Measurements from ENCODE around the gene CYP1A1. TPM values are rescaled to one million over a fixed set of nuclear protein-coding genes. Genes with fewer than 3 reads are reported as not detected.

Gene CYP1A1
- total RNA-seq, 4 donors from 2014 or later, result 0.18 to 1.1 TPM; not detected in 2

DNA sequence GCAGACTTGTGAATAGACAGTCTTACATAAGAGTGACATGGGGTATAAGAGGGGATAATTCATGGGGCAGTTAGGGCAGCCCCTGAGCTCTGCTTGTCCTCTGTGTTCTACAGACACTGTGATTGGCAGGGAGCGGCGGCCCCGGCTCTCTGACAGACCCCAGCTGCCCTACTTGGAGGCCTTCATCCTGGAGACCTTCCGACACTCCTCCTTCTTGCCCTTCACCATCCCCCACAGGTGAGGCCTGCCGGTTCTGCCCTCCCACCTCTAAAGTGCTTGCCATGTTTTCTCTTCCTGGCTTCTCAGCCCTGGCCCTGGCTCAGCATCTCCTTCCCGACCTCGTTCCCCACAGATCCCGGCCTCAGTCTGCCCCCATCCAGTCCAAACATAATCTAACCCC, 26.7 kb upstream of the CYP1A1 start:
- no peak for TF ChIP-seq POLR2A (IDR thresholded peaks at IDR 0.05)
- TF ChIP-seq, protein P1, sequence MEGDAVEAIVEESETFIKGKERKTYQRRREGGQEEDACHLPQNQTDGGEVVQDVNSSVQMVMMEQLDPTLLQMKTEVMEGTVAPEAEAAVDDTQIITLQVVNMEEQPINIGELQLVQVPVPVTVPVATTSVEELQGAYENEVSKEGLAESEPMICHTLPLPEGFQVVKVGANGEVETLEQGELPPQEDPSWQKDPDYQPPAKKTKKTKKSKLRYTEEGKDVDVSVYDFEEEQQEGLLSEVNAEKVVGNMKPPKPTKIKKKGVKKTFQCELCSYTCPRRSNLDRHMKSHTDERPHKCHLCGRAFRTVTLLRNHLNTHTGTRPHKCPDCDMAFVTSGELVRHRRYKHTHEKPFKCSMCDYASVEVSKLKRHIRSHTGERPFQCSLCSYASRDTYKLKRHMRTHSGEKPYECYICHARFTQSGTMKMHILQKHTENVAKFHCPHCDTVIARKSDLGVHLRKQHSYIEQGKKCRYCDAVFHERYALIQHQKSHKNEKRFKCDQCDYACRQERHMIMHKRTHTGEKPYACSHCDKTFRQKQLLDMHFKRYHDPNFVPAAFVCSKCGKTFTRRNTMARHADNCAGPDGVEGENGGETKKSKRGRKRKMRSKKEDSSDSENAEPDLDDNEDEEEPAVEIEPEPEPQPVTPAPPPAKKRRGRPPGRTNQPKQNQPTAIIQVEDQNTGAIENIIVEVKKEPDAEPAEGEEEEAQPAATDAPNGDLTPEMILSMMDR (IDR thresholded peaks at IDR 0.05), result no peak
- Histone ChIP-seq H3K27ac (no peak overlapping the region), H3K4me1 (no peaks in the 10 kb centered on the region), H3K9me3 (no peaks in the 10 kb centered on the region), H3K36me3 (no peaks in the 10 kb centered on the region), H3K27me3 (no peaks in the 10 kb centered on the region), H3K4me3 (no peak overlapping the region)
- no peak for DNase-seq
- intact Hi-C loops (cut with DNase I), result no loop called here
- WGBS, 2 donors, result 62 to 65% methylated on average over 8 of the region's 8 CpGs

GRCh38 chr15:74750751-74751150, 25.4 kb upstream of the CYP1A1 start:
- WGBS, 2 donors, result 67 to 100% methylated on average over 1 to 2 of the region's 2 CpGs
- intact Hi-C loops (cut with DNase I), result no loop called here

GRCh38 chr15:74749832-74750231, 24.5 kb upstream of the CYP1A1 start:
- no peaks in the 10 kb centered on the region for H3K9me3 ChIP-seq
- H3K27me3 ChIP-seq, result no peaks in the 10 kb centered on the region
- no peaks in the 10 kb centered on the region for H3K4me1 ChIP-seq
- H3K36me3 ChIP-seq, result no peaks in the 10 kb centered on the region
- no peak overlapping the region for H3K27ac ChIP-seq
- H3K4me3 ChIP-seq, result no peak overlapping the region
- TF ChIP-seq POLR2A (IDR thresholded peaks at IDR 0.05), result no peak
- TF ChIP-seq, protein P1 (IDR thresholded peaks at IDR 0.05), result no peak
- intact Hi-C loops (cut with DNase I), result no loop called here
- 99 to 100% methylated on average over 5 to 10 of the region's 20 CpGs for WGBS, 2 donors
- DNase-seq, result no peak

More at GRCh38 chr15:74750751-74751150, 25.4 kb upstream of the CYP1A1 start:
- TF ChIP-seq POLR2A (IDR thresholded peaks at IDR 0.05), result no peak
- TF ChIP-seq, protein P1 (IDR thresholded peaks at IDR 0.05), result no peak
- H3K9me3 ChIP-seq, result no peaks in the 10 kb centered on the region
- no peaks in the 10 kb centered on the region for H3K36me3 ChIP-seq
- no peaks in the 10 kb centered on the region for H3K4me1 ChIP-seq
- no peak overlapping the region for H3K4me3 ChIP-seq
- no peaks in the 10 kb centered on the region for H3K27me3 ChIP-seq
- no peak overlapping the region for H3K27ac ChIP-seq
- no peak for DNase-seq

- intact Hi-C loops (cut with DNase I), result no loop called here
- no peak for DNase-seq
- no peaks in the 10 kb centered on the region for H3K36me3 ChIP-seq
- H3K9me3 ChIP-seq, result no peaks in the 10 kb centered on the region
- no peaks in the 10 kb centered on the region for H3K27me3 ChIP-seq
- H3K4me1 ChIP-seq, result no peaks in the 10 kb centered on the region
- no peak within 1 kb of the TSS for H3K27ac ChIP-seq
- no peak within 1 kb of the TSS for H3K4me3 ChIP-seq
- TF ChIP-seq, protein P1 (IDR thresholded peaks at IDR 0.05), result no peak
- no peak for TF ChIP-seq POLR2A (IDR thresholded peaks at IDR 0.05)
- 69 to 88% methylated on average over 2 of the region's 3 CpGs for WGBS, 2 donors
Observed at GRCh38 chr15:74748322-74748946, 23.1 kb upstream of the CYP1A1 start, which contains the start of gene CYP1A2. Gene CYP1A2, plus strand, starts transcription at chr15:74748845. Its CDS starts 894 bp downstream, at chr15:74749739.

DNA sequence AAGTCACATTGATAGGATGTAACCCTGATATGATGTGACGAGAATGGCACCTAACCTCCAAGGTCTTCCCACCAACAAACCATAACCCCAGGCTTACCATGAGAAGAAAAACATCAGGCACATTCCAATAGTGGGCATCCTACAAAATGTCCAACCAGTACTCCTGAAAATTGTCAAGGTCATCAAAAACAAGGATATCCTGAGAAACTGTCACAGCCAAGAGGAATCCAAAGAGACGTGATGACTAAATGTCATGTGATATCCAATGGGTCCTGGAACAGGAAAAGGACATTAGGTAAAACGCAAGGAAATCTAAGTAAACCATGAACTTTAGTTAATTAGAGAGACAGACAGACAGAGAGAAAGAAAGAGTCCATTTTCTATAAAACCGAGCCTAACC, 21.1 kb upstream of the CYP1A1 start:
- H3K27ac ChIP-seq, result no peak overlapping the region
- WGBS, 2 donors, result 70 to 81% methylated on average over 4 of the region's 4 CpGs
- no peak overlapping the region for H3K4me3 ChIP-seq
- peaks cover 0 to 14% (median 0%) of the 10 kb centered on the region in 4 donors for H3K27me3 ChIP-seq
- no peaks in the 10 kb centered on the region for H3K4me1 ChIP-seq
- DNase-seq, result no peak
- H3K36me3 ChIP-seq, result no peaks in the 10 kb centered on the region
- TF ChIP-seq, protein P1 (IDR thresholded peaks at IDR 0.05), result no peak
- TF ChIP-seq POLR2A (IDR thresholded peaks at IDR 0.05), result no peak
- intact Hi-C loops (cut with DNase I), result no loop called here
- peaks cover 0 to 6% (median 0%) of the 10 kb centered on the region in 3 donors for H3K9me3 ChIP-seq

Data from esophagus squamous epithelium (tissue), 5 donors.